ENCODE measurements around the gene DUOX1. TPM values are rescaled to one million over a fixed set of nuclear protein-coding genes. Genes with fewer than 3 reads are reported as not detected.

Gene DUOX1
- total RNA-seq, 1 donor from 2014 or later, result 4.1 TPM

DNA sequence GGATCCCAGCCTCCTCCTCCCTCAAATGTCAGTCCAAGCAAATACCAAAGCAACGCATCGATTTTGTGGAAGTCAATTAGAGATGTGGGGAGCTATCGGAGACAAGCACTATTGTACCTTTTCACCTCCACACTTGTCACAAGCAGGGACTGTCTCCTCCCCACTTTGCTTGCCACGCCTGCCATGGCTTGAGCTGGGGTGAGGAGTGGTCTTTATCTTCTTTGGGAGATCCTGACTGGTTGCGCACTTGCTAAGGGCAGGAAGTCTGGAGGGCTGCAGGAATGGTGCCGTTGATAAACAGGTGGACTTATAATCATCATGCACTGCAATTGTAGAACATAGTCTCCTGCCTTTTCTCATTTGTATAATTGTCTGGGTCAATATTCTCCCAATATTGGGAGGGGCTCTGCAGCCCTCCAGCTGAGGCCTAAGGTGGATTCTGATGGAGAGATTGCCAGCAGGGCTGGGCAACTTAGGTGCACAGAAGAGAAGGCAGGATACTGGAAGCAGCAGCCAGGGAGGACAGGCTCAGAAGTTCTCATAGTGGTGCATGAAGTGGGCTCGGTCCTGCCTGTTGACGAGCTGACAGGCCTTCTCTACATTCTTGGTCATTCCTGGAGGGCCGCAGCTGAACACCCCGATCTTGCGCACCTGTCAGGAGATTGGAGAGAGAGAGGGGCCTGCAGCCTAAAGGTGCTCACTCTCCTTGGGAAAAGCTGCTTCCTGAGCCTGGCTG is 36.0 kb upstream of the DUOX1 start:
- H3K27me3 ChIP-seq (ENCODE audit: control insufficient read depth, insufficient read depth, low read length), result peaks cover 4% of the 10 kb centered on the region
- no peaks in the 10 kb centered on the region for H3K36me3 ChIP-seq (ENCODE audit: control insufficient read depth, insufficient read depth, low read length)
- no peak for DNase-seq (ENCODE audit: low read depth)
- TF ChIP-seq, protein P1, sequence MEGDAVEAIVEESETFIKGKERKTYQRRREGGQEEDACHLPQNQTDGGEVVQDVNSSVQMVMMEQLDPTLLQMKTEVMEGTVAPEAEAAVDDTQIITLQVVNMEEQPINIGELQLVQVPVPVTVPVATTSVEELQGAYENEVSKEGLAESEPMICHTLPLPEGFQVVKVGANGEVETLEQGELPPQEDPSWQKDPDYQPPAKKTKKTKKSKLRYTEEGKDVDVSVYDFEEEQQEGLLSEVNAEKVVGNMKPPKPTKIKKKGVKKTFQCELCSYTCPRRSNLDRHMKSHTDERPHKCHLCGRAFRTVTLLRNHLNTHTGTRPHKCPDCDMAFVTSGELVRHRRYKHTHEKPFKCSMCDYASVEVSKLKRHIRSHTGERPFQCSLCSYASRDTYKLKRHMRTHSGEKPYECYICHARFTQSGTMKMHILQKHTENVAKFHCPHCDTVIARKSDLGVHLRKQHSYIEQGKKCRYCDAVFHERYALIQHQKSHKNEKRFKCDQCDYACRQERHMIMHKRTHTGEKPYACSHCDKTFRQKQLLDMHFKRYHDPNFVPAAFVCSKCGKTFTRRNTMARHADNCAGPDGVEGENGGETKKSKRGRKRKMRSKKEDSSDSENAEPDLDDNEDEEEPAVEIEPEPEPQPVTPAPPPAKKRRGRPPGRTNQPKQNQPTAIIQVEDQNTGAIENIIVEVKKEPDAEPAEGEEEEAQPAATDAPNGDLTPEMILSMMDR (IDR thresholded peaks at IDR 0.05; ENCODE audit: insufficient read depth, low read length, poor library complexity, severe bottlenecking), result no peak
- no peak overlapping the region for H3K4me3 ChIP-seq (ENCODE audit: low read depth, low read length)

DNA sequence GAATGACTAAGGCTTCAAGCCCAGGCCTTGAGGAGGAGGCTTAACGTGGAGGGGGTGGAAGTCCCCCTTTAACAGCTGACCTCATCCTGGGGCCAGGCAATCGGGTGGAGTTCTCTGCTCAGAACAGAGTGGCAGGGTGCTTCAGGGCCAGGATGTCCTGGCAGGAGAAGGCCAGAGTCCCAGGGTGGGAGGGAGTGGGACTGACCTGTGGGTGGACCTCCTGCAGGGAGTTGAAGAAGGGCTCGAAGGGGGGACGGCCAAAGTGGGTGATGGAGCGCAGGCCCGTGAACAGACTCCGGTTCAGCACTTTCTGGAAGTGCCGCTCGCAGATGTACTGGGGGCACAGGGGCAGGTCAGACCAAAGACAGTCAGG is 35.5 kb upstream of the DUOX1 start:
- DNase-seq (ENCODE audit: low read depth), result no peak
- TF ChIP-seq, protein P1 (IDR thresholded peaks at IDR 0.05; ENCODE audit: insufficient read depth, low read length, poor library complexity, severe bottlenecking), result no peak
- Histone ChIP-seq H3K36me3 (ENCODE audit: control insufficient read depth, insufficient read depth, low read length) (no peaks in the 10 kb centered on the region), H3K27me3 (ENCODE audit: control insufficient read depth, insufficient read depth, low read length) (peaks cover 4% of the 10 kb centered on the region), H3K4me3 (ENCODE audit: low read depth, low read length) (no peak overlapping the region)

DNA sequence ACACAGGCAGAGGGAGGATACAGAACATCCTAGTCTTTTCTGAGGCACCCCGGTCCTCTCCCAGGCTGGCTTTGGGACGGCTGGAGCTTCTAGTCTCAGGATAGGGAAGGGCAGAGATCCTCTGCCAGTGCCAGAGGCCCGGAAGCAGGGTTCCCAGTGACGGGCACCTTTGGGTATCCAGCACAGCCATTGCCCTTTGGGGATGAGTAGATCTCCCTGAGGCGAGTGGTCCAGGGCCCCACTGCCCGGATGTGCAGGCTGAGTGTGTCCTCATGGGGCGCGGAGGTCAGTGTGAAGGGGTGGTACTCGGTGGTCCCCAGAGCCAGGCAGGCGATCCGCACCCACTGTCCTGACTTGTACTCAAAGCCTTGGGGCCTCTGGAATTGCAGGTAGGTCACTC is 34.1 kb upstream of the DUOX1 start:
- H3K36me3 ChIP-seq (ENCODE audit: control insufficient read depth, insufficient read depth, low read length), result no peaks in the 10 kb centered on the region

DNA sequence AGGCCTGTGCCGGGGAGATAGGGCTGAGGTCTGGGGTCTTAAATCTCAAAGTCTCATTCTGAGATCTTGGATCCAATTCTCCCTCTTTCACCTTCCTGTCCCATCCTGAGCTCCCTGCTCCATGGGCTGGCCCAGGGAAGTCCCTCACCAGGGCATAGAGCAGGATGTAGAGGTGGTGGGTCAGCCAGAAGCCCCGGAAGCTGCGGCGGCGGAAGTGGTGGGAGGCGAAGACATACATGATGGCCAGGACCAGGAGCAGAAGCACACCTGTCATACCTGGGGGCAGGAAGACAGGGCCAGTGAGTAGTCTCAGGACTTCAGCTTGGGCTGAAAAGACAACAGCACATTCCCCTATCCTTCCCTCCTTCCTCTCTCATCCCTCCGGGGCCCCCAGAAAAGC is 32.3 kb upstream of the DUOX1 start:
- TF ChIP-seq, protein P1 (IDR thresholded peaks at IDR 0.05; ENCODE audit: insufficient read depth, low read length, poor library complexity, severe bottlenecking), result no peak
- Histone ChIP-seq H3K4me3 (ENCODE audit: low read depth, low read length) (no peak overlapping the region), H3K27me3 (ENCODE audit: control insufficient read depth, insufficient read depth, low read length) (peaks cover 6% of the 10 kb centered on the region), H3K36me3 (ENCODE audit: control insufficient read depth, insufficient read depth, low read length) (no peaks in the 10 kb centered on the region)
- DNase-seq (ENCODE audit: low read depth), result no peak

More for the DNA sequence above, 34.1 kb upstream of the DUOX1 start:
- TF ChIP-seq, protein P1 (IDR thresholded peaks at IDR 0.05; ENCODE audit: insufficient read depth, low read length, poor library complexity, severe bottlenecking), result no peak
- peaks cover 4% of the 10 kb centered on the region for H3K27me3 ChIP-seq (ENCODE audit: control insufficient read depth, insufficient read depth, low read length)
- DNase-seq (ENCODE audit: low read depth), result no peak
- no peak overlapping the region for H3K4me3 ChIP-seq (ENCODE audit: low read depth, low read length)

DNA sequence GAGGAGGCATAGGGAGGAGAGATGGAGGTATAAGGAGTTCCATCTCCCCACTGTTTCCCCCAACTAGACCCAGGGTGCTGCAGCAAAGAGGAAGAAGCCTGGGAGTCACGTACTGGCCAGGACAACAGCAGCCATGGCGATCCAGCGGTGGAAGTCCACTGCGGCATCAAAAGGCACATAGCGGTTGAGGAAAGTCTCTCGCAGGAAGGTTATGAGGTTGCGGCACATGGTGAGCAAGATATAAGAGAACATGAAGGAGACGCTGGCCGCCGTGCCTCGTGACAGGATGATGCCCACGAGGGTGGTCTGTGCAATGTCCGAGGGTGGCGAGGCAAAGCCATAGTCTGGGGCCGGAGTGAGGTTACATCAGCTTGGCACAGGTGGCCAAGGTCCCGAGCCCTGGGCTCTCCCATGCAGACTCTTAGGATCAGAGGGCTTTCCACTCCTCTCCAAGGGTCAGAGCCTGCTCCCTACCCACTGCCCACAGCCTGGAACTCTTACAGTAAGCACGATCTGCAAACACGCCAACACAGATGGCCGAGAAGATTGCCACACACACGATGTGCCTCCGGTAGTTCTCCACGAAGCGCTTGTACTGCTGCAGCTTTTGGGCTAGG is 30.1 kb upstream of the DUOX1 start:
- no peak for DNase-seq (ENCODE audit: low read depth)
- Histone ChIP-seq H3K27me3 (ENCODE audit: control insufficient read depth, insufficient read depth, low read length) (peaks cover 2% of the 10 kb centered on the region), H3K4me3 (ENCODE audit: low read depth, low read length) (no peak overlapping the region), H3K36me3 (ENCODE audit: control insufficient read depth, insufficient read depth, low read length) (no peaks in the 10 kb centered on the region)
- TF ChIP-seq, protein P1 (IDR thresholded peaks at IDR 0.05; ENCODE audit: insufficient read depth, low read length, poor library complexity, severe bottlenecking), result no peak
